Heart right ventricle (tissue), 16 donors: ENCODE results near the gene OR7D2. TPM values are rescaled to one million over a fixed set of nuclear protein-coding genes. Genes with fewer than 3 reads are reported as not detected.

Experiments
- ATAC-seq, 8 donors: fragments of 200-7000 bp; cut with Tn5 transposase; one replicate each; pipeline ENCODE4 v1.9.1; 2020; ENCODE audit warnings: mild to moderate bottlenecking in 8 of 8, moderate library complexity in 8 of 8, moderate number of reproducible peaks in 1 of 8
- DNase-seq, 2 donors: peaks; one replicate each; pipeline ENCODE4 v3.0.0-alpha.2; 2020
- H3K27ac ChIP-seq, 10 donors: fragments of 200-600 bp; sonication (generic) in 2 of 10; one replicate each; pipeline versions ENCODE4 v1.5.0 to v1.8.0; 2020 to 2022; ENCODE audit warnings: mild to moderate bottlenecking in 3 of 10
- H3K27me3 ChIP-seq, 7 donors: fragments of 200-600 bp; one replicate each; pipeline ENCODE4 v1.8.0; 2021 to 2022; ENCODE audit warnings: mild to moderate bottlenecking in 2 of 7
- H3K36me3 ChIP-seq, 9 donors: fragments of 200-600 bp; sonication (generic) in 1 of 9; one replicate each; pipeline versions ENCODE4 v1.5.0 to v1.8.0; 2020 to 2022; ENCODE audit warnings: mild to moderate bottlenecking in 2 of 9
- H3K4me1 ChIP-seq, 9 donors: fragments of 200-600 bp; sonication (generic) in 1 of 9; one replicate each; pipeline versions ENCODE4 v1.5.0 to v1.8.0; 2020 to 2022; ENCODE audit warnings: mild to moderate bottlenecking in 4 of 9
- H3K4me3 ChIP-seq, 10 donors: fragments of 200-600 bp; sonication (generic) in 2 of 10; one replicate each; pipeline versions ENCODE4 v1.5.0 to v1.8.0; 2020 to 2022; ENCODE audit warnings: mild to moderate bottlenecking in 7 of 10, moderate library complexity in 2 of 10
- H3K9me3 ChIP-seq, 11 donors: fragments of 200-600 bp in 10 of 11; sonication (generic) in 2 of 11; one replicate each; pipeline versions ENCODE4 v1.5.0 to v1.8.0; 2013 to 2022; ENCODE audit warnings: mild to moderate bottlenecking in 2 of 11, control low read depth in 1 of 11, moderate library complexity in 1 of 11
- CTCF ChIP-seq, 9 donors: fragments of 200-600 bp; sonication (generic) in 2 of 9; IDR thresholded peaks; one replicate each; pipeline versions ENCODE4 v1.5.0 to v1.8.0; 2021 to 2022; ENCODE audit warnings: antibody characterized with exemption in 9 of 9, mild to moderate bottlenecking in 5 of 9, moderate library complexity in 1 of 9
- WGBS, 2 donors: extraction: QIAGEN DNeasy Blood & Tissue Kit; methylation state at CpG; one replicate each; pipeline ENCODE4 v1.1.7; 2013; ENCODE audit warnings: inconsistent platforms in 1 of 2; 5-methylcytosine and 5-hydroxymethylcytosine counted together
- intact Hi-C, 10 donors: fragments of 100-400 bp; cut with DNase I; formaldehyde crosslinking; loops; one replicate each; pipeline versions ENCODE4 v1.11.1 to v1.14.2; 2022
- polyA plus RNA-seq, 2 donors: library from polyadenylated mRNA; stranded (reverse); fragments of 200-250 nt; gene quantifications; one replicate each; pipeline ENCODE4 v1.2.3, GENCODE V29; 2013
- total RNA-seq, 10 donors: library from RNA; stranded (reverse); fragmentation: NEBNext Ultra II Directional in 3 of 10; extraction: Animal tissue kit (Norgen Biotek cat#: 25700) in 3 of 10; gene quantifications; one replicate each; pipeline versions ENCODE4 v1.2.1 to v1.2.4, GENCODE V29; 2021 to 2023
- donor health status: Arrhythmogenic right ventricular cardiomyopathy.
- donor health status: ischemic (EF 13 %, LVEDD 7.1; RV severe dilation, severe dysfunction).
- donor health status: healthy with polysubstance abuse.
- donor health status: DM: no; HTN: yes; CAD: no.
- donor health status: DM: no; HTN: no; CAD: no.
- donor health status: ischemic (EF 25% LVEDD 6.9; RV normal size, moderate dysfunction).
- donor health status: ischemic (EF 25% LVEDD 5.7; RV mildly dilated, moderate dysfunction).
- donor health status: healthy.
- donor health status: DM: yes; HTN: yes; CAD: no.
- donor health status: Ischemic cardiomyopathy.
- donor health status: ischemic (EF 35%, LVEDD 5.7; RV mildly dilated, moderate dysfunction).
- donor health status: nonischemic (EF 11% LVEDD 7.7; RV severe dilation, severe dysfunction).
- donor health status: DM: yes; HTN: yes; CAD: no.
- donor health status: PGD.
- donor health status: ischemic (EF 29% LVEDD 5.4; RV normal size, mild dysfunction).
- donor health status: nonischemic (EF 23%, LVEDD 6.1; RV moderate dilation, normal function).

Gene OR7D2
- total and polyA plus RNA-seq, 12 donors: 0.12 TPM; not detected in 11

GRCh38 chr19:9149997-9150396, 28.8 kb upstream of the OR7D2 start:
- H3K27me3 ChIP-seq: no peaks in the 10 kb centered on the region
- DNase-seq: no peak
- peaks cover 0 to 5% (median 0%) of the 10 kb centered on the region in 9 donors for H3K4me1 ChIP-seq
- no peak overlapping the region for H3K4me3 ChIP-seq
- WGBS, 2 donors: 95% methylated on average over 4 of the region's 4 CpGs
- H3K36me3 ChIP-seq: peaks cover 0 to 47% (median 10%) of the 10 kb centered on the region in 9 donors
- intact Hi-C loops: loop anchor here in 5 of 10 donors (10.0 kb wide), 4 partner anchors 155 to 645 kb away; partner anchors contain the start of genes ZNF266 (in 1 of the 5) and ZNF699 (in 1 of the 5)
- H3K9me3 ChIP-seq: peaks cover 0 to 56% (median 19%) of the 10 kb centered on the region in 11 donors
- ATAC-seq: no peak
- TF ChIP-seq CTCF (IDR thresholded peaks at IDR 0.05): no peak
- H3K27ac ChIP-seq: no peak overlapping the region

GRCh38 chr19:9150650-9151049, 28.1 kb upstream of the OR7D2 start:
- no peak for TF ChIP-seq CTCF (IDR thresholded peaks at IDR 0.05)
- 96 to 97% methylated on average over 5 of the region's 5 CpGs for WGBS, 2 donors
- DNase-seq (no peak), ATAC-seq (no peak)
- H3K27me3 ChIP-seq: no peaks in the 10 kb centered on the region
- intact Hi-C loops: no loop called here
- peaks cover 0 to 49% (median 20%) of the 10 kb centered on the region in 11 donors for H3K9me3 ChIP-seq
- H3K4me3 ChIP-seq: no peak overlapping the region
- H3K27ac ChIP-seq: no peak overlapping the region
- peaks cover 0 to 5% (median 0%) of the 10 kb centered on the region in 9 donors for H3K4me1 ChIP-seq
- peaks cover 0 to 50% (median 10%) of the 10 kb centered on the region in 9 donors for H3K36me3 ChIP-seq

- DNase-seq (no peak), ATAC-seq (no peak)
- H3K4me3 ChIP-seq: no peak overlapping the region
- H3K4me1 ChIP-seq: peaks cover 0 to 5% (median 0%) of the 10 kb centered on the region in 9 donors
- H3K27ac ChIP-seq: no peak overlapping the region
- intact Hi-C loops: no loop called here
- no peaks in the 10 kb centered on the region for H3K27me3 ChIP-seq
- TF ChIP-seq CTCF (IDR thresholded peaks at IDR 0.05): no peak
- H3K9me3 ChIP-seq: peaks cover 0 to 45% (median 16%) of the 10 kb centered on the region in 11 donors
- 99% methylated on average over 5 of the region's 5 CpGs for WGBS, 2 donors
- peaks cover 0 to 57% (median 15%) of the 10 kb centered on the region in 9 donors for H3K36me3 ChIP-seq
These were observed 27.4 kb upstream of the OR7D2 start for GRCh38 chr19:9151367-9151766.

DNA sequence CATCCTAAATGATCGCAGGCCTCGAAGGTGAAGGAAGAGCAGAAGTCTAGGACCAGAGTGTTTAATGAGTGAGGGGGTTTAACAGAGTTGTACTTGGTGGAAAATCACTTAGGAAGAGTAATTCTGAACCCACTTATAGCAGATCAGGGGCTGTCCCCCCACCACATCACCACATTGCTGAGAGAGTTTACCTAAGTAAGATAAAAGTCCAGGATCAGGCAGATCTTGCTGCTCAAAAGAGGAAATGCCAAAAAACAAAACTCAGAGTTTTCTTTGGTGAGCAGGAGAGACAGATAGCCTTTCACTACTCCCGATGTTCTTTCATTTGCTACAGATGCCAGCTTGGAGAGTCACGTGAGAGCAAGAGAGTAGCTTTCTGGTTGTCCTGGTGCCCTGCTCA, 23.2 kb upstream of the OR7D2 start:
- H3K27ac ChIP-seq: no peak overlapping the region
- H3K27me3 ChIP-seq: no peaks in the 10 kb centered on the region
- ATAC-seq (no peak), DNase-seq (no peak)
- WGBS, 2 donors: 97 to 98% methylated on average over 4 of the region's 4 CpGs
- TF ChIP-seq CTCF (IDR thresholded peaks at IDR 0.05): no peak
- peaks cover 0 to 52% (median 13%) of the 10 kb centered on the region in 11 donors for H3K9me3 ChIP-seq
- H3K36me3 ChIP-seq: peaks cover 0 to 80% (median 55%) of the 10 kb centered on the region in 9 donors
- intact Hi-C loops: no loop called here
- H3K4me3 ChIP-seq: no peak overlapping the region
- no peaks in the 10 kb centered on the region for H3K4me1 ChIP-seq
